GM19239 (cell line): ENCODE data around the gene RSPO1.

ENCODE experiments used
- DNase-seq: peaks from one replicate; pipeline ENCODE4 v3.0.0; 2011; ENCODE audit warnings: low spot score; ENCODE audit not compliant: insufficient read length
- FAIRE-seq: peaks from 2 replicates; lab custom pipeline; 2011; peaks lifted over from hg19 to GRCh38; lab: Jason Lieb, UNC

Gene RSPO1

GRCh38 chr1:37657620-37658412 is 23.1 kb upstream of the RSPO1 start:
- no peak for DNase-seq
- FAIRE-seq: no peak

GRCh38 chr1:37656881-37657280 is 22.2 kb upstream of the RSPO1 start:
- no peak for FAIRE-seq
- DNase-seq: no peak

GRCh38 chr1:37656026-37656425 is 21.3 kb upstream of the RSPO1 start:
- FAIRE-seq (no peak), DNase-seq (no peak)

GRCh38 chr1:37655274-37655673 is 20.6 kb upstream of the RSPO1 start:
- no peak for DNase-seq
- no peak for FAIRE-seq

- FAIRE-seq (no peak), DNase-seq (no peak)
Observed at GRCh38 chr1:37653906-37654305, 19.2 kb upstream of the RSPO1 start.

- FAIRE-seq (no peak), DNase-seq (no peak)
Observed at GRCh38 chr1:37652976-37653375, 18.3 kb upstream of the RSPO1 start.

GRCh38 chr1:37651803-37652202 is 17.1 kb upstream of the RSPO1 start:
- no peak for FAIRE-seq

GRCh38 chr1:37650721-37651120 is 16.0 kb upstream of the RSPO1 start:
- FAIRE-seq (no peak), DNase-seq (no peak)

More at GRCh38 chr1:37651803-37652202, 17.1 kb upstream of the RSPO1 start:
- no peak for DNase-seq

- DNase-seq (no peak), FAIRE-seq (no peak)
Observed at GRCh38 chr1:37650173-37650572, 15.5 kb upstream of the RSPO1 start.

- DNase-seq: no peak
- FAIRE-seq: no peak
Observed at GRCh38 chr1:37647281-37647680, 12.6 kb upstream of the RSPO1 start.

GRCh38 chr1:37641059-37641458 is 6.4 kb upstream of the RSPO1 start:
- FAIRE-seq (no peak), DNase-seq (no peak)

GRCh38 chr1:37636435-37636834 is 1.7 kb upstream of the RSPO1 start:
- DNase-seq: no peak
- FAIRE-seq: no peak

- no peak for FAIRE-seq
- DNase-seq: no peak
Observed at GRCh38 chr1:37634992-37635902, 555 bp upstream of the RSPO1 start.

GRCh38 chr1:37633938-37634243 is 801 bp downstream of the RSPO1 start:
- DNase-seq: no peak

GRCh38 chr1:37633040-37633937 is 1.4 kb downstream of the RSPO1 start:
- no peak for DNase-seq
- FAIRE-seq: no peak

More at GRCh38 chr1:37633938-37634243, 801 bp downstream of the RSPO1 start:
- FAIRE-seq: no peak

- DNase-seq (no peak), FAIRE-seq (no peak)
Observed at GRCh38 chr1:37631036-37631435, 3.7 kb downstream of the RSPO1 start.

GRCh38 chr1:37630426-37631028 is 4.2 kb downstream of the RSPO1 start:
- no peak for FAIRE-seq

GRCh38 chr1:37629726-37630425 is 4.8 kb downstream of the RSPO1 start:
- FAIRE-seq (no peak), DNase-seq (no peak)

More at GRCh38 chr1:37630426-37631028, 4.2 kb downstream of the RSPO1 start:
- no peak for DNase-seq

- no peak for DNase-seq
- FAIRE-seq: no peak
Observed at GRCh38 chr1:37629008-37629407, 5.7 kb downstream of the RSPO1 start.
